T-helper 22 cell (primary cell): ENCODE measurements around the gene GNRHR.
"Not testable (repeated sequence)": the region's sequence is repeated elsewhere in the genome, so short reads cannot be mapped to it uniquely, and the experiment has no call there.

Experiments used
- DNase-seq: peaks from one replicate; pipeline ENCODE4 v3.0.0-alpha.2; 2020; ENCODE audit warnings: low read depth

GNRHR gene

GRCh38 chr4:67754288-67754687 lies at the start of gene GNRHR:
GNRHR (minus strand) TSS chr4:67754388; CDS start chr4:67754335, 53 bp downstream.
- DNase-seq = no peak

GRCh38 chr4:67796810-67797209 lies 42.6 kb upstream of the GNRHR start:
- DNase-seq = no peak

GRCh38 chr4:67790721-67791120 lies 36.5 kb upstream of the GNRHR start:
- DNase-seq = no peak

GRCh38 chr4:67787311-67787710 lies 33.1 kb upstream of the GNRHR start:
- no peak for DNase-seq

GRCh38 chr4:67785528-67785927 lies 31.3 kb upstream of the GNRHR start:
- no peak for DNase-seq

- no peak for DNase-seq
These were observed 25.4 kb upstream of the GNRHR start for GRCh38 chr4:67779631-67780030.

- DNase-seq = no peak
These were observed 22.6 kb upstream of the GNRHR start for GRCh38 chr4:67776746-67777145.

GRCh38 chr4:67770422-67770821 lies 16.2 kb upstream of the GNRHR start:
- DNase-seq = no peak

GRCh38 chr4:67765928-67766327 lies 11.7 kb upstream of the GNRHR start:
- no peak for DNase-seq

- no peak for DNase-seq
These were observed 11.2 kb upstream of the GNRHR start for GRCh38 chr4:67765401-67765800.

GRCh38 chr4:67764183-67764582 lies 10.0 kb upstream of the GNRHR start:
- DNase-seq = no peak

GRCh38 chr4:67762086-67762485 lies 7.9 kb upstream of the GNRHR start:
- no peak for DNase-seq

- DNase-seq = not testable (repeated sequence)
These were observed 2.8 kb upstream of the GNRHR start for GRCh38 chr4:67756991-67757390.

- no peak for DNase-seq
These were observed 1.8 kb upstream of the GNRHR start for GRCh38 chr4:67755974-67756373.

GRCh38 chr4:67751260-67751659 lies 2.9 kb downstream of the GNRHR start:
- DNase-seq = no peak

- DNase-seq = no peak
These were observed 3.5 kb downstream of the GNRHR start for GRCh38 chr4:67750691-67751090.

GRCh38 chr4:67749286-67749685 lies 4.9 kb downstream of the GNRHR start:
- DNase-seq = no peak

GRCh38 chr4:67746797-67747495 lies 7.2 kb downstream of the GNRHR start:
- no peak for DNase-seq

- no peak for DNase-seq
These were observed 9.5 kb downstream of the GNRHR start for GRCh38 chr4:67744561-67745283.

- no peak for DNase-seq
These were observed 11.0 kb downstream of the GNRHR start for GRCh38 chr4:67743194-67743593.

GRCh38 chr4:67736262-67736661 lies 17.9 kb downstream of the GNRHR start:
- DNase-seq = no peak

GRCh38 chr4:67735325-67735724 lies 18.9 kb downstream of the GNRHR start:
- DNase-seq = no peak

GRCh38 chr4:67730511-67730910 lies 23.7 kb downstream of the GNRHR start:
- not testable (repeated sequence) for DNase-seq
